HG02678 (cell line): ENCODE results near the gene FNDC3B.
"Not testable (repeated sequence)": the region's sequence is repeated elsewhere in the genome, so short reads cannot be mapped to it uniquely, and the experiment has no call there.

Source experiments
- ATAC-seq: cut with Tn5 transposase; IDR thresholded peaks from one replicate; pipeline ENCODE4 v1.9.1; 2021; ENCODE audit warnings: mild to moderate bottlenecking, moderate library complexity; ENCODE audit not compliant: unreplicated experiment

The FNDC3B gene

GRCh38 chr3:172039436-172040077 lies at the start of gene FNDC3B:
Gene FNDC3B, plus strand, starts transcription at chr3:172039578. Its CDS starts 72,902 bp downstream, at chr3:172112480.
- ATAC-seq: peak; percentile 77

GRCh38 chr3:171990239-171990638 lies 49.1 kb upstream of the FNDC3B start:
- not testable (repeated sequence) for ATAC-seq

- ATAC-seq: no peak
Measured at GRCh38 chr3:171991166-171991565, 48.2 kb upstream of the FNDC3B start.

GRCh38 chr3:171994646-171995428 lies 44.5 kb upstream of the FNDC3B start:
- no peak for ATAC-seq

- no peak for ATAC-seq
Measured at GRCh38 chr3:171995486-171995885, 43.9 kb upstream of the FNDC3B start.

- no peak for ATAC-seq
Measured at GRCh38 chr3:171996178-171996817, 43.1 kb upstream of the FNDC3B start.

GRCh38 chr3:171998731-171999130 lies 40.6 kb upstream of the FNDC3B start:
- ATAC-seq: not testable (repeated sequence)

GRCh38 chr3:172001616-172002015 lies 37.8 kb upstream of the FNDC3B start:
- not testable (repeated sequence) for ATAC-seq

- ATAC-seq: no peak
Measured at GRCh38 chr3:172002512-172003078, 36.8 kb upstream of the FNDC3B start.

GRCh38 chr3:172003146-172003545 lies 36.2 kb upstream of the FNDC3B start:
- no peak for ATAC-seq

- no peak for ATAC-seq
Measured at GRCh38 chr3:172007065-172007370, 32.4 kb upstream of the FNDC3B start.

GRCh38 chr3:172009803-172010202 lies 29.6 kb upstream of the FNDC3B start:
- ATAC-seq: no peak

- no peak for ATAC-seq
Measured at GRCh38 chr3:172012775-172013174, 26.6 kb upstream of the FNDC3B start.

GRCh38 chr3:172014145-172014544 lies 25.2 kb upstream of the FNDC3B start:
- ATAC-seq: no peak

- no peak for ATAC-seq
Measured at GRCh38 chr3:172018364-172018763, 21.0 kb upstream of the FNDC3B start.

- ATAC-seq: no peak
Measured at GRCh38 chr3:172020763-172021162, 18.6 kb upstream of the FNDC3B start.

- no peak for ATAC-seq
Measured at GRCh38 chr3:172021164-172021563, 18.2 kb upstream of the FNDC3B start.

- ATAC-seq: no peak
Measured at GRCh38 chr3:172021859-172022258, 17.5 kb upstream of the FNDC3B start.

GRCh38 chr3:172023915-172024314 lies 15.5 kb upstream of the FNDC3B start:
- ATAC-seq: no peak

GRCh38 chr3:172024679-172025078 lies 14.7 kb upstream of the FNDC3B start:
- ATAC-seq: no peak

GRCh38 chr3:172029425-172030098 lies 9.8 kb upstream of the FNDC3B start:
- no peak for ATAC-seq
